Activated T-cell treated with anti-CD3 and anti-CD28 coated beads for 4 hours (primary cell): ENCODE data around the gene MAP3K7CL.

Experiments used
- DNase-seq: peaks from one replicate; pipeline ENCODE4 v3.0.0-alpha.2; 2020

Gene MAP3K7CL

GRCh38 chr21:29205009-29205408 lies 74.6 kb downstream of the MAP3K7CL start:
- no peak for DNase-seq

GRCh38 chr21:29205988-29206387 lies 75.5 kb downstream of the MAP3K7CL start:
- no peak for DNase-seq

- no peak for DNase-seq
These were observed 76.0 kb downstream of the MAP3K7CL start for GRCh38 chr21:29206445-29206844.

- no peak for DNase-seq
These were observed 76.8 kb downstream of the MAP3K7CL start for GRCh38 chr21:29207201-29207600.

GRCh38 chr21:29208044-29208681 lies 77.7 kb downstream of the MAP3K7CL start:
- no peak for DNase-seq

- no peak for DNase-seq
These were observed 78.2 kb downstream of the MAP3K7CL start for GRCh38 chr21:29208682-29209059.

GRCh38 chr21:29209696-29210095 lies 79.3 kb downstream of the MAP3K7CL start:
- no peak for DNase-seq

GRCh38 chr21:29211205-29211604 lies 80.8 kb downstream of the MAP3K7CL start:
- no peak for DNase-seq

- no peak for DNase-seq
These were observed 82.0 kb downstream of the MAP3K7CL start for GRCh38 chr21:29212446-29212845.

- no peak for DNase-seq
These were observed 83.3 kb downstream of the MAP3K7CL start for GRCh38 chr21:29213513-29214385.

- no peak for DNase-seq
These were observed 85.3 kb downstream of the MAP3K7CL start for GRCh38 chr21:29215709-29216108.

- no peak for DNase-seq
These were observed 87.4 kb downstream of the MAP3K7CL start for GRCh38 chr21:29217818-29218291.

- no peak for DNase-seq
These were observed 88.3 kb downstream of the MAP3K7CL start for GRCh38 chr21:29218749-29219148.

GRCh38 chr21:29219165-29219770 lies 88.8 kb downstream of the MAP3K7CL start:
- no peak for DNase-seq

- no peak for DNase-seq
These were observed 90.9 kb downstream of the MAP3K7CL start for GRCh38 chr21:29221253-29221744.

GRCh38 chr21:29224006-29224405 lies 93.6 kb downstream of the MAP3K7CL start:
- no peak for DNase-seq
